SHP77 treated with DMSO at 0.1 percent for 48 hours (cell line): ENCODE results near the gene HACD4.

Experiments
- DNase-seq: peaks from one replicate; lab custom pipeline; 2025; lab: John Stamatoyannopoulos, UW

The HACD4 gene

GRCh38 chr9:21031091-21031807 is at the start of gene HACD4:
Gene HACD4 (minus strand): TSS chr9:21031640. CDS start chr9:21031590, 50 bp downstream.
- no peak for DNase-seq

GRCh38 chr9:21080793-21081192 is 49.4 kb upstream of the HACD4 start:
- no peak for DNase-seq

- DNase-seq = no peak
Observed at GRCh38 chr9:21078702-21079101, 47.3 kb upstream of the HACD4 start.

GRCh38 chr9:21077781-21078180 is 46.3 kb upstream of the HACD4 start, which contains the start of gene IFNB1:
Gene IFNB1 (minus strand): TSS chr9:21077942. CDS start chr9:21077869, 73 bp downstream.
- DNase-seq = no peak

GRCh38 chr9:21075484-21075883 is 44.0 kb upstream of the HACD4 start:
- no peak for DNase-seq

GRCh38 chr9:21070906-21071305 is 39.5 kb upstream of the HACD4 start:
- DNase-seq = no peak

GRCh38 chr9:21070171-21070571 is 38.7 kb upstream of the HACD4 start:
- DNase-seq = no peak

- no peak for DNase-seq
Observed at GRCh38 chr9:21060919-21061561, 29.6 kb upstream of the HACD4 start.

- DNase-seq = no peak
Observed at GRCh38 chr9:21056931-21057330, 25.5 kb upstream of the HACD4 start.

GRCh38 chr9:21053851-21054250 is 22.4 kb upstream of the HACD4 start:
- no peak for DNase-seq

GRCh38 chr9:21047281-21047691 is 15.8 kb upstream of the HACD4 start:
- no peak for DNase-seq

- DNase-seq = no peak
Observed at GRCh38 chr9:21043841-21044240, 12.4 kb upstream of the HACD4 start.

- DNase-seq = no peak
Observed at GRCh38 chr9:21042466-21042865, 11.0 kb upstream of the HACD4 start.

- DNase-seq = no peak
Observed at GRCh38 chr9:21039302-21039701, 7.9 kb upstream of the HACD4 start.

GRCh38 chr9:21037278-21037677 is 5.8 kb upstream of the HACD4 start:
- DNase-seq = no peak

- DNase-seq = no peak
Observed at GRCh38 chr9:21031808-21032183, 356 bp upstream of the HACD4 start.

- DNase-seq = no peak
Observed at GRCh38 chr9:21030389-21031035, 928 bp downstream of the HACD4 start.

GRCh38 chr9:21029661-21030060 is 1.8 kb downstream of the HACD4 start:
- DNase-seq = peak; percentile 6

GRCh38 chr9:21028466-21028865 is 3.0 kb downstream of the HACD4 start:
- DNase-seq = no peak

GRCh38 chr9:21027295-21027694 is 4.1 kb downstream of the HACD4 start:
- DNase-seq = no peak

GRCh38 chr9:21023861-21024260 is 7.6 kb downstream of the HACD4 start:
- DNase-seq = no peak

GRCh38 chr9:21018177-21018576 is 13.3 kb downstream of the HACD4 start:
- no peak for DNase-seq
